H9 (cell line): Measurements from ENCODE around the gene PRTFDC1. TPM values are rescaled to one million over a fixed set of nuclear protein-coding genes. Genes with fewer than 3 reads are reported as not detected.

ENCODE experiments used
- DNase-seq: peaks from one replicate; pipeline ENCODE4 v3.0.0-alpha.2; 2017
- H2AFZ ChIP-seq: one replicate; pipeline ENCODE4 v1.6.1; 2013; ENCODE audit warnings: mild to moderate bottlenecking, low read length, control low read depth, moderate library complexity
- H2AK5ac ChIP-seq: 2 replicates; pipeline ENCODE4 v1.6.1; 2013; ENCODE audit warnings: low read length, control low read depth, mixed read lengths; ENCODE audit not compliant: insufficient read length
- H2BK120ac ChIP-seq: one replicate; pipeline ENCODE4 v1.6.1; 2013; ENCODE audit warnings: low read depth, mild to moderate bottlenecking, low read length, control low read depth, inconsistent platforms; ENCODE audit not compliant: poor library complexity, severe bottlenecking
- H2BK12ac ChIP-seq: 2 replicates; pipeline ENCODE4 v1.6.1; 2013; ENCODE audit warnings: low read length, control low read depth, mixed read lengths, low read depth; ENCODE audit not compliant: insufficient read length
- H2BK15ac ChIP-seq: 2 replicates; pipeline ENCODE4 v1.6.1; 2013; ENCODE audit warnings: low read depth, low read length, control low read depth
- H2BK20ac ChIP-seq: one replicate; pipeline ENCODE4 v1.6.1; 2013; ENCODE audit warnings: low read depth, mild to moderate bottlenecking, low read length, control low read depth, inconsistent platforms; ENCODE audit not compliant: poor library complexity, severe bottlenecking
- H2BK5ac ChIP-seq: 2 replicates; pipeline ENCODE4 v1.6.1; 2013; ENCODE audit warnings: low read length, control low read depth, mixed read lengths; ENCODE audit not compliant: insufficient read length
- H3K14ac ChIP-seq: 2 replicates; pipeline ENCODE4 v1.6.1; 2013; ENCODE audit warnings: low read length, control low read depth; ENCODE audit not compliant: insufficient read depth
- H3K18ac ChIP-seq: 2 replicates; pipeline ENCODE4 v1.6.1; 2013; ENCODE audit warnings: low read depth, mild to moderate bottlenecking, mixed read lengths, low read length, control low read depth; ENCODE audit not compliant: insufficient read length
- H3K23ac ChIP-seq: 2 replicates; pipeline ENCODE4 v1.6.1; 2013; ENCODE audit warnings: low read length, control low read depth, mixed read lengths, low read depth; ENCODE audit not compliant: insufficient read length
- H3K23me2 ChIP-seq: 2 replicates; pipeline ENCODE4 v1.6.1; 2013; ENCODE audit warnings: low read depth, mild to moderate bottlenecking, mixed read lengths, low read length, control low read depth; ENCODE audit not compliant: insufficient read length, poor library complexity, severe bottlenecking
- H3K27ac ChIP-seq: 2 replicates; pipeline ENCODE4 v1.5.1; 2013; ENCODE audit warnings: low read length, control low read depth, mixed read lengths, low read depth; ENCODE audit not compliant: insufficient read length
- H3K27me3 ChIP-seq: 2 replicates; pipeline ENCODE4 v1.6.1; 2013; ENCODE audit warnings: low read length, control low read depth, inconsistent platforms; ENCODE audit not compliant: insufficient read depth
- H3K4ac ChIP-seq: 2 replicates; pipeline ENCODE4 v1.6.1; 2013; ENCODE audit warnings: low read depth, mild to moderate bottlenecking, control low read depth, inconsistent platforms, low read length, moderate library complexity
- H3K4me1 ChIP-seq: 2 replicates; pipeline ENCODE4 v1.6.1; 2013; ENCODE audit warnings: low read length, control low read depth, inconsistent platforms; ENCODE audit not compliant: insufficient read depth
- H3K4me2 ChIP-seq: 2 replicates; pipeline ENCODE4 v1.6.1; 2013; ENCODE audit warnings: low read length, control low read depth, mixed read lengths; ENCODE audit not compliant: insufficient read length, insufficient read depth
- H3K56ac ChIP-seq: 2 replicates; pipeline ENCODE4 v1.6.1; 2013; ENCODE audit warnings: low read depth, mild to moderate bottlenecking, mixed read lengths, low read length, control low read depth; ENCODE audit not compliant: insufficient read length
- H3K79me1 ChIP-seq: 2 replicates; pipeline ENCODE4 v1.6.1; 2013; ENCODE audit warnings: low read depth, mild to moderate bottlenecking, moderate library complexity, low read length, control low read depth, inconsistent platforms; ENCODE audit not compliant: insufficient read depth, poor library complexity, severe bottlenecking
- H3K79me2 ChIP-seq: 2 replicates; pipeline ENCODE4 v1.6.1; 2013; ENCODE audit warnings: low read length, control low read depth, inconsistent platforms; ENCODE audit not compliant: insufficient read depth
- H3K9ac ChIP-seq: 2 replicates; pipeline ENCODE4 v1.6.1; 2013; ENCODE audit warnings: low read length, control low read depth, mixed read lengths; ENCODE audit not compliant: insufficient read length; ENCODE audit errors: extremely low read depth
- H3K9me3 ChIP-seq: one replicate; pipeline ENCODE4 v1.6.1; 2013; ENCODE audit warnings: low read depth, low read length, inconsistent platforms; ENCODE audit not compliant: control insufficient read depth
- H3T11ph ChIP-seq: one replicate; pipeline ENCODE4 v1.6.1; 2013; ENCODE audit warnings: mild to moderate bottlenecking, low read length, control low read depth, inconsistent platforms
- H4K20me1 ChIP-seq: one replicate; pipeline ENCODE4 v1.6.1; 2013; ENCODE audit not compliant: control insufficient read depth, insufficient read length, insufficient read depth
- H4K5ac ChIP-seq: 2 replicates; pipeline ENCODE4 v1.6.1; 2013; ENCODE audit warnings: low read depth, mild to moderate bottlenecking, mixed read lengths, low read length, control low read depth; ENCODE audit not compliant: insufficient read length
- H4K8ac ChIP-seq: replicated peaks from 2 replicates; pipeline ENCODE4 v1.6.1; 2013; ENCODE audit warnings: low read length, control low read depth, mixed read lengths, low read depth; ENCODE audit not compliant: insufficient read length
- H4K91ac ChIP-seq: 2 replicates; pipeline ENCODE4 v1.6.1; 2013; ENCODE audit warnings: low read depth, mild to moderate bottlenecking, moderate library complexity, mixed read lengths, low read length, control low read depth; ENCODE audit not compliant: insufficient read length
- H3K27ac Mint-ChIP-seq, 3 experiments: 2 replicates in 2 of 3; 3 replicates in 1 of 3; pipeline ENCODE4 v1.8.0; 2020 to 2021; ENCODE audit warnings: mixed read lengths in 3 of 3, mild to moderate bottlenecking in 1 of 3, moderate library complexity in 1 of 3
- H3K27me3 Mint-ChIP-seq: 2 replicates; pipeline ENCODE4 v1.8.0; 2021; ENCODE audit warnings: low read depth, mild to moderate bottlenecking, moderate library complexity, mixed read lengths
- H3K36me3 Mint-ChIP-seq, 3 experiments: 2 replicates in 2 of 3; 3 replicates in 1 of 3; pipeline ENCODE4 v1.8.0; 2020 to 2021; ENCODE audit warnings: low read depth in 3 of 3, mixed read lengths in 3 of 3; ENCODE audit not compliant: insufficient read depth in 1 of 3
- H3K4me1 Mint-ChIP-seq, 2 experiments: 2 replicates each; pipeline ENCODE4 v1.8.0; 2020; ENCODE audit warnings: mixed read lengths in 2 of 2
- H3K4me3 Mint-ChIP-seq, 2 experiments: 2 replicates in 1 of 2; 3 replicates in 1 of 2; pipeline ENCODE4 v1.8.0; 2020 to 2021; ENCODE audit warnings: mild to moderate bottlenecking in 2 of 2, mixed read lengths in 2 of 2, moderate library complexity in 1 of 2
- H3K9me3 Mint-ChIP-seq, 2 experiments: 2 replicates in 1 of 2; 3 replicates in 1 of 2; pipeline ENCODE4 v1.8.0; 2020; ENCODE audit warnings: mild to moderate bottlenecking in 2 of 2, mixed read lengths in 2 of 2, moderate library complexity in 1 of 2
- WGBS: extraction: QIAGEN DNeasy Blood & Tissue Kit; methylation state at CpG from one replicate; pipeline ENCODE4 v1.1.7; 2013; ENCODE audit warnings: missing lambda C conversion rate, low lambda C conversion rate, mixed read lengths; ENCODE audit not compliant: insufficient read length; ENCODE audit errors: extremely low coverage; 5-methylcytosine and 5-hydroxymethylcytosine counted together
- total RNA-seq: library from RNA; stranded (reverse); gene quantifications from 2 replicates; pipeline ENCODE4 v1.2.1, GENCODE V29; 2021
- TF ChIP-seq, protein P1 (sequence below): fragments of 200-600 bp; sonication (generic); conservative IDR thresholded peaks from 3 replicates; pipeline ENCODE4 v1.8.0; 2021; ENCODE audit warnings: antibody characterized with exemption, mild to moderate bottlenecking

The PRTFDC1 gene
- total RNA-seq, 1 experiment from 2014 or later, result 7.5 TPM

DNA sequence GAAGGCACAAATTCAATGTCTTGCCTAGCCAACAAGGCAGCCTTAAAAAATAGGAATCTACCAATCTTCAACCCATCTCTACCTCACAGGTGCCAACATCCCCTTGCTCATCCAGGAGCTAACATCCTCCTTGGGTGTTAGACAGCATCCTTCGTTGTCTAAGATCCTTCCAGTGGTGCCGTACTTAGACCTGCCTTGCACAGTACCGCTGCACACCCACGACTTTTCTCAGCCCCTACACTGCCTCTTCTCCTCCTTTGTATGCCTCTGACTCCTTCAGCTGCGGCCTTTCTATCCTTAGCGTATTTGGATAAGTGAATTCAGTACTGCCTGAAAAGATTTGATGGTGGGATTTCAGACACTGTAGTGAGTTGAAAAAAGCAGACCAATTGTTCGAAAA lies 15.9 kb upstream of the PRTFDC1 start:
- H2AK5ac ChIP-seq, result no peak overlapping the region
- H2AFZ ChIP-seq, result no peak overlapping the region
- H2BK12ac ChIP-seq, result no peak overlapping the region
- H2BK120ac ChIP-seq, result no peak overlapping the region
- H3K27ac Mint-ChIP-seq, result no peak overlapping the region
- no peak for DNase-seq
- no peak overlapping the region for H3K4me3 Mint-ChIP-seq
- no peak overlapping the region for H3K18ac ChIP-seq
- no peak overlapping the region for H4K5ac ChIP-seq
- H3K79me1 ChIP-seq, result no peaks in the 10 kb centered on the region
- no peaks in the 10 kb centered on the region for H3K79me2 ChIP-seq
- H2BK20ac ChIP-seq, result no peak overlapping the region
- H2BK5ac ChIP-seq, result no peak overlapping the region
- H4K8ac ChIP-seq, result no peak overlapping the region
- H4K91ac ChIP-seq, result no peak overlapping the region
- no peak overlapping the region for H3K9ac ChIP-seq
- H3K23ac ChIP-seq, result no peak overlapping the region
- no peak overlapping the region for H3K56ac ChIP-seq
- no peak overlapping the region for H3K27ac ChIP-seq
- no peak overlapping the region for H3K14ac ChIP-seq
- WGBS, result no CpG with 5 or more reads among the region's 7 CpGs
- H3K36me3 Mint-ChIP-seq, result no peaks in the 10 kb centered on the region
- H3K9me3 Mint-ChIP-seq, result no peaks in the 10 kb centered on the region
- H3K9me3 ChIP-seq, result no peaks in the 10 kb centered on the region
- no peak overlapping the region for H2BK15ac ChIP-seq
- H3K27me3 ChIP-seq, result no peaks in the 10 kb centered on the region
- H3K4me1 ChIP-seq, result no peaks in the 10 kb centered on the region
- no peaks in the 10 kb centered on the region for H3K23me2 ChIP-seq
- no peak overlapping the region for H3T11ph ChIP-seq
- H3K27me3 Mint-ChIP-seq, result no peaks in the 10 kb centered on the region
- TF ChIP-seq, protein P1, sequence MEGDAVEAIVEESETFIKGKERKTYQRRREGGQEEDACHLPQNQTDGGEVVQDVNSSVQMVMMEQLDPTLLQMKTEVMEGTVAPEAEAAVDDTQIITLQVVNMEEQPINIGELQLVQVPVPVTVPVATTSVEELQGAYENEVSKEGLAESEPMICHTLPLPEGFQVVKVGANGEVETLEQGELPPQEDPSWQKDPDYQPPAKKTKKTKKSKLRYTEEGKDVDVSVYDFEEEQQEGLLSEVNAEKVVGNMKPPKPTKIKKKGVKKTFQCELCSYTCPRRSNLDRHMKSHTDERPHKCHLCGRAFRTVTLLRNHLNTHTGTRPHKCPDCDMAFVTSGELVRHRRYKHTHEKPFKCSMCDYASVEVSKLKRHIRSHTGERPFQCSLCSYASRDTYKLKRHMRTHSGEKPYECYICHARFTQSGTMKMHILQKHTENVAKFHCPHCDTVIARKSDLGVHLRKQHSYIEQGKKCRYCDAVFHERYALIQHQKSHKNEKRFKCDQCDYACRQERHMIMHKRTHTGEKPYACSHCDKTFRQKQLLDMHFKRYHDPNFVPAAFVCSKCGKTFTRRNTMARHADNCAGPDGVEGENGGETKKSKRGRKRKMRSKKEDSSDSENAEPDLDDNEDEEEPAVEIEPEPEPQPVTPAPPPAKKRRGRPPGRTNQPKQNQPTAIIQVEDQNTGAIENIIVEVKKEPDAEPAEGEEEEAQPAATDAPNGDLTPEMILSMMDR, result no peak
- H3K4me1 Mint-ChIP-seq, result no peaks in the 10 kb centered on the region
- no peak overlapping the region for H3K4ac ChIP-seq
- H4K20me1 ChIP-seq, result no peaks in the 10 kb centered on the region
- H3K4me2 ChIP-seq, result no peak overlapping the region
